Left renal pelvis (tissue), 4 donors: ENCODE measurements around the gene PLA2G5. TPM values are rescaled to one million over a fixed set of nuclear protein-coding genes. Genes with fewer than 3 reads are reported as not detected.
"Not testable (repeated sequence)": the region's sequence is repeated elsewhere in the genome, so short reads cannot be mapped to it uniquely, and the experiment has no call there.

Experiments used
- DNase-seq, 4 donors: peaks; one replicate each; pipeline ENCODE4 v3.0.0-alpha.2; 2013; ENCODE audit warnings: low read depth in 4 of 4, low spot score in 3 of 4
- polyA plus RNA-seq, 4 donors: library from polyadenylated mRNA; unstranded; fragments of 120-200 nt; gene quantifications; one replicate each; pipeline ENCODE4 v1.2.1, GENCODE V29; 2013; ENCODE audit not compliant: insufficient read length in 4 of 4

Gene PLA2G5, protein sequence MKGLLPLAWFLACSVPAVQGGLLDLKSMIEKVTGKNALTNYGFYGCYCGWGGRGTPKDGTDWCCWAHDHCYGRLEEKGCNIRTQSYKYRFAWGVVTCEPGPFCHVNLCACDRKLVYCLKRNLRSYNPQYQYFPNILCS
- polyA plus RNA-seq = not detected

DNA sequence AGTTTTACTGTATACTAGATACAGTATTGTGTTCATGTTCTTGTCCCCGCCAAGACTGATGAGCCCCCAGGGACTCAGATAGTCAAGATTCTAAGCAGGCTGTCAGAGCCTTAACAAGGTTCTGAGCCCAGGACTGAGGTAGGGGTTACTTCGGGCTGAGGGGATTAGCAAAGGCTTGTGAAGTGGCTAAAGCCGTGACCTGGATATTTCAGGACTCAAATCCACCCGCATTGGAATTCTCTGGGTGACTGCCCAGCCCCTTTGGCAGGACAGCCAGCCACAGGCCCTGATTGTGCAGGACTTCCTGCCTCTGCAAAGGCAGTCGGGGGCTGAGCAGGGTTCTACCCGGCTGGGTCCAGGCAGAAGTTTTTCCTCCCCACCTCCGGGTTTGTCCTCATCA is at the start of gene PLA2G5:
Gene PLA2G5 (plus strand): TSS at position 321 of the 400 bp plus-strand sequence. CDS start 14,637 bp downstream, outside the sequence.
- DNase-seq = no peak

DNA sequence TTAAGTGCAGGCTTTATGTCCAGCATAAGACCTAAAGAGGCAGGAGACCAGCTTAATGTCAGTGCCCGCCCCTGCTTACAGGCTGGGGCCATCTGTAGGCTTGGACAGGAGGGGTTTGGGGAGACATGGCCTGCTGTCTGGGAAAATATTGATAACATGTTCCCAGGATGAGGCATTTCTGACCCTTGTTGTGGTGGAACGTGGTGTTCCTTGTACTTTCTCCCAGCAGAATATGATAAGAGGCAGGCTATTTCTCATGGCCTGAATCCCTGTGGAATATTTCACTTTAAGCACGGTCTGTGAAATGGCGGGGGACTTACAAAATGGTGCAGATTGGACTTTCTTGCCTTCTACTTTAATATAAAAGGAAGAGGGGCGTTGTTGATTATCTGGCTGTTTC is 41.9 kb upstream of the PLA2G5 start:
- DNase-seq = no peak

- no peak for DNase-seq
Observed at GRCh38 chr1:20028726-20029125, 41.3 kb upstream of the PLA2G5 start.

- DNase-seq = no peak
Observed at GRCh38 chr1:20029178-20029912, 40.6 kb upstream of the PLA2G5 start.

DNA sequence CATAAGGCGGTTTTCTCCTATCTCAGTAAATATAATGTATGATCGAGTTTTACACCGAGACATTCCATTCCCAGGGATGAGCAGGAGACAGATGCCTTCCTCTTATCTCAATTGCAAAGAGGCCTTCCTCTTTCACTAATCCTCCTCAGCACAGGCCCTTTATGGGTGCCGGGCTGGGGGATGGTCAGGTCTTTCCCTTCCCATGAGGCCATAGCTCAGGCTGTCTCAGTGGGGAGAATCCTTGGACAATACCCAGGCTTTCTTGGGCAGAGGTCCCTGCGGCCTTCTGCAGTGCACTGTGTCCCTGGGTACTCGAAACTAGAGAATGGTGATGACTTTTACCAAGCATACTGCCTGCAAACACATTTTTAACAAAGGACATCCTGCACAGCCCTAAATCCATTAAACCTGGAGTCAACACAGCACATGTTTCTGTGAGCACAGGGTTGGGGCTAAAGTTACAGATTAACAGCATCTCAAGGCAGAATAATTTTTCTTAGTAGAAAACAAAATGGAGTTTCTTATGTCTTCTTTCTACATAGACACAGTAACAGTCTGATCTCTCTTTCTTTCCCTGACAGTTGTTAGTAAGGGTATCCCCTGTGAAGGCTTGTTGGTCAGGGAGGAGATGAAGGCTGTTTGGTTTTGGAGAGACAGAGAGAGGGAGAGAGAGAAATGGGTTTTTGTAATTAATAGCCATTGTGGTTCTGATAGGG is 39.4 kb upstream of the PLA2G5 start:
- not testable (repeated sequence) for DNase-seq

DNA sequence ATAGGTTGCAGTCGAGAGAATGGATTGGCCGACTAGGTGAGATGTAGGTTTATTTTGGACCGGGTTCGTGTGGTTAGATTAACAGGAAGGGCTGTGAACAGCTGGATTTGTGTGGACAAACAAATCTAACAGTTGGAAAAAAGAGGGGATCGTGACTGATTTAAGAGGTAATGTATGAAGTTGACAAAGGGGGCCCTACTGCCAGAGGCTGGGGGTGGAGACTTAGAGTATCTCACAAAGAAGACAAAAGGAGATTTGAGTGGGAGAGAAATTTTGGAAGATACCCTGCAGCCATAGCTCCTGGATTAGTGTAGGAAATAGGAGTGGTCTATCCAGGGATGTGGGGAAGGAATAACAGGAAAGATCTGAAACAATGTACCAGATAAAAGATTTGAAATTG is 38.8 kb upstream of the PLA2G5 start:
- no peak for DNase-seq

DNA sequence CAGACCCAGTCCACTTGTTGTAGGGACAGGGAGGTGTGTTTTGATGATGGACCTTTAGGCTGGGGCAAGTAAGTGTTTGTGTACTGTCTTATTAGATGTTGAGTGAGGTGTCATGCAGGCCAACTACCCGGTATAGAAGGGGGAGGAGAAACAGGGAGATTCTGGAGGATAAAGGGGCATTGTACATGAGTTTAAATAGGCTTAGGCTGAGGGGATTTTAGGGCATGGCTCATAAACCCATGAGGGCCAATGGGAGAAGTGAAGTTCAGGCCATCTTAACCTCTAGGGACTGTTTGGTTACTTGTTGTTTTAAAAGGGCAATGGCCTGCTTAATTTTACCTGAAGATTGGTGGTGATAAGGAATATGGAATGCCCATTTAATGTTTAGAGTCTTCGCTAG is 38.2 kb upstream of the PLA2G5 start:
- DNase-seq = no peak

GRCh38 chr1:20032425-20032824 is 37.6 kb upstream of the PLA2G5 start:
- no peak for DNase-seq

DNA sequence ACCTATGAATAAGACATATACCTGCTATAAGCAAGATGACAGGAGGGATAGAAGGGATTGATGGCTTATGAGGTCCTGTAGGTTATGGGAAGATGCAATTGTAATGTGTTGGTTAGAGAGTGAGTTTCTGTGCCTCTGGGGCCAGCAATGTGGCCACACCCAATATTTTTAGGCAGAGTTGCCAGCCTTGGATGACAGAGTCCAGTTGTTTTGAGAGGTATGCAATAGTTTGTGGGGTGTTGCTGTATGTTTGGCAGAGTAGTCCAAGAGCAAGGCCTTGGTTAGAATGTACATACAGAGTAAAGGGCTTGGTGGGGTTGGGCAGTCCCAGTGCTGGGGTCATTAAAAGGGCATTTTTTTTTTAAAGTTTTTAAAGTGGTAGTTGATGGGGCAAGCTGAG is 36.6 kb upstream of the PLA2G5 start:
- DNase-seq = no peak

DNA sequence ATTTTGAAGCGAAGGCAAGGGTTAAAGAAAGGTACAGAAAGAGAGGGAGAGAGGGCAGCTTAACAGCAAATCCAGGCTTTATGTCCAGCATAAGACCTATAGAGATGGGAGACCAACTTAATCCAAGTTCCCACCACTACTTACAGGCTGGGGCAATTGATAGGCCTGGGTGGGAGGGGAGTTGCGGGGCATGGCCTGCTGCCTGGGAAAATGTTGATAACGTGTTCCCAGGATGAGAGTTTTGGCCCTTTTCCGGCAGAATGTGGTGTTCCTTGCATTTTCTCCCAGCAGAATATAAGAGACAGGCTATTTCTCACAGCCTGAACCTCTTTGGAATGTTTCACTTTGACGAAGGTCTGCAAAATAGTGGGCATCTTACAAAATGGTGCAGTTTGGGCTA is 34.9 kb upstream of the PLA2G5 start:
- no peak for DNase-seq

- no peak for DNase-seq
Observed at GRCh38 chr1:20037877-20038276, 32.1 kb upstream of the PLA2G5 start.

GRCh38 chr1:20047096-20047495 is 22.9 kb upstream of the PLA2G5 start:
- DNase-seq = no peak

GRCh38 chr1:20048563-20048962 is 21.4 kb upstream of the PLA2G5 start:
- no peak for DNase-seq

GRCh38 chr1:20049056-20049798 is 20.8 kb upstream of the PLA2G5 start:
- not testable (repeated sequence) for DNase-seq

DNA sequence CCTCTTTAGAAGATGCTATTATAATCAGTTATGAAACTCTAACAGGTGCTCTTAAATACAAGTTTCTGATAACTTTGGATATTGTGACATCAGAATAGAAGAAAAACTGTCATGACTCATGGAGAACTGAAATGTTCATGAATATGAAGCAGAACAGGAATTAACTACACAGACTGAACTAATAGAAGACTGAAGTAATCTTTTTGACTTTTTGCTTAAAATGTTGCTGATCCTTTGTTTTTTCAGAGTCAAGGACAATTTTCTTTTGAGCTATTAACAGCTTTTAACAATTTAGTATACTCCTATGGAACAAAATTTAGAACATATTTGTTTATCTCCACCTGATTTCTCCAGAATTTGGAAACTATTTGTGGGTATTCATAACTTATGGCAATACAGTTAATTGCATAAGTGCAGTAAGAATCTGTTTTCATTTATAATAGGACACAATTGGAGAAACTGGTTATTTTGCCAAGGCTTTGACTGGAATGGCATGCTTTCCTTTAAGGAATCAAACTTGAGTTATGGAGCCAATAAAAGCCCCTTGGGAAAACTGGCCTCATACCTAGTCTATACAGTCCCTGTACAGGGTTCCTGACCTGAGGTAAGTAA is 18.7 kb upstream of the PLA2G5 start:
- no peak for DNase-seq

GRCh38 chr1:20052386-20052785 is 17.6 kb upstream of the PLA2G5 start:
- DNase-seq = no peak

- DNase-seq = no peak
Observed at GRCh38 chr1:20057886-20058420, 12.0 kb upstream of the PLA2G5 start.

- DNase-seq = peak in 3 of 4 donors; percentile 1 to 11 (median 6)
Observed at GRCh38 chr1:20058531-20058930, 11.5 kb upstream of the PLA2G5 start.

GRCh38 chr1:20059847-20060246 is 10.1 kb upstream of the PLA2G5 start:
- no peak for DNase-seq

DNA sequence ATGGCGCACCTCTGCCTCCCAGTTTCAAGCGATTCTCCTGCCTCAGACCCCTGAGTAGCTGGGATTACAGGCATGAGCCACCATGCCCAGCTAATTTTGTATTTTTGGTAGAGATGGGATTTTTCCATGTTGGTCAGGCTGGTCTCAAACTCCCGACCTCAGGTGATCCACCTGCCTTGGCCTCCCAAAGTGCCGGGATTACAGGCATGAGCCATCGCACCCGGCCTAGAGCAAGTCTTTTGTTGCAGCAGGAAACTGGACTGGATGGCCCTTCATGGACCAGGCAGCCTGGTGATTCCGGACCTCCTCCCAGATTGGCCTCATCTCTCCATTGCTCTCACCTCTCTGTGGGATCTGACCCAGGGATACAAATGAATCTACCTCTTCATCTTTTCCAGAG is 9.2 kb upstream of the PLA2G5 start:
- not testable (repeated sequence) for DNase-seq
